Left colon (tissue), 2 donors: ENCODE results near the gene ICAM1. TPM values are rescaled to one million over a fixed set of nuclear protein-coding genes. Genes with fewer than 3 reads are reported as not detected.

Experiments used
- ATAC-seq: fragments of 200-7000 bp; cut with Tn5 transposase; one replicate; pipeline ENCODE4 v1.9.1; 2020; ENCODE audit warnings: mild to moderate bottlenecking, moderate library complexity
- DNase-seq, 2 donors: peaks; one replicate each; pipeline ENCODE4 v3.0.0-alpha.2; 2020
- intact Hi-C, 2 donors: fragments of 100-400 bp; cut with DNase I in 1 of 2; cut with micrococcal nuclease in 1 of 2; formaldehyde crosslinking; loops; one replicate each; pipeline versions ENCODE4 v1.11.2 to v1.14.0; 2022; cut with DNase I, micrococcal nuclease
- total RNA-seq, 2 donors: library from RNA; stranded (reverse); fragmentation: NEBNext Ultra II Directional; extraction: Animal tissue kit (Norgen Biotek cat#: 25700); gene quantifications; one replicate each; pipeline ENCODE4 v1.2.1, GENCODE V29; 2021
- donor health status: DM: no; HTN: no; CAD: no.
- donor health status: DM: yes; HTN: yes; CAD: no.

ICAM1 gene
- total RNA-seq, 2 donors from 2014 or later: 7.7 to 8.7 TPM

DNA sequence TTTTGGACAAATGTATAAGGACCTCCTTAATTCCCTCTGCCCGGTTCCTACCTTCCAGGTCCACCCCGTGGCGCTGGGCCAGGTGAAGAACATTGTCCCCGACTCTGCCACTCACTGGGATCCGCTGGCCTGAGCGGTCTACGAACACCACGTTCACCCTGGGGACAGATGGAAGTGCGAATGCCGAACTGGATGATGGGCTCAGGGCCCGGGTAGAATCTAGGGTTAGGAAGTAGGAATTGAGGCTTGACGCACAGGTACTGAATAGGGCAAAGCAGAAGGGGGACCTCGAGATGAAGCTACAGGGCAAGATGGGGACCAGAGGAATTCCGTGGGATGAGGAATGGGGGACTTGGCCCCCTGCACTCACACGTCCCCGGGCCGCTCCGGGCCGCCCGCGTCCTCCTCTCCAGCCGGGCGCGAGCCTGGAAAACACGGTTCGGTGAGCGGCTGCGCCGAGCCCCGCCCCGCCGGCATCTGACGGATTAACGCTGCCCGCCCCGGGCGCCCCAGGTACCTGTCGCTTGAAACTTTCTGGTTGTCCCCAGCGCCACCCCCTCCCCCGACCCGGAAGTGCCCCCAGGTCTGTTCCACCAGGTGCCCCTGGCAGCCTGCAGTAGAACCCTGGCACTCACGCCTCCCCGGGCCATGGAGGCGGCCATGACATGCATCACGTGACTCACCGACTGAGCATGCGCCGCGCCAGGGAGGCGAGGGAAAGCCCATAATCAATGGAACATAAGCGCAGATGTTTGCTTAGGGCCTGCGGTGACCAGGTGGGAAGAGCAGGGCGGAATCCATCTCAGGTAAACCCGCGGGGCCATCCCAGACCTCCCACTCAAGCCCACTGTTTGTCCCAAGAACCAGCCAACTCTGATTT is 44.7 kb downstream of the ICAM1 start, which contains the start of gene FDX2:
Gene FDX2, minus strand, starts transcription at position 681 of the 880 bp plus-strand sequence. Its CDS starts 19 bp downstream, at position 662.
- DNase-seq: peak; percentile 86 to 94
- peak; percentile 91 for ATAC-seq
- intact Hi-C loops: no loop called here

DNA sequence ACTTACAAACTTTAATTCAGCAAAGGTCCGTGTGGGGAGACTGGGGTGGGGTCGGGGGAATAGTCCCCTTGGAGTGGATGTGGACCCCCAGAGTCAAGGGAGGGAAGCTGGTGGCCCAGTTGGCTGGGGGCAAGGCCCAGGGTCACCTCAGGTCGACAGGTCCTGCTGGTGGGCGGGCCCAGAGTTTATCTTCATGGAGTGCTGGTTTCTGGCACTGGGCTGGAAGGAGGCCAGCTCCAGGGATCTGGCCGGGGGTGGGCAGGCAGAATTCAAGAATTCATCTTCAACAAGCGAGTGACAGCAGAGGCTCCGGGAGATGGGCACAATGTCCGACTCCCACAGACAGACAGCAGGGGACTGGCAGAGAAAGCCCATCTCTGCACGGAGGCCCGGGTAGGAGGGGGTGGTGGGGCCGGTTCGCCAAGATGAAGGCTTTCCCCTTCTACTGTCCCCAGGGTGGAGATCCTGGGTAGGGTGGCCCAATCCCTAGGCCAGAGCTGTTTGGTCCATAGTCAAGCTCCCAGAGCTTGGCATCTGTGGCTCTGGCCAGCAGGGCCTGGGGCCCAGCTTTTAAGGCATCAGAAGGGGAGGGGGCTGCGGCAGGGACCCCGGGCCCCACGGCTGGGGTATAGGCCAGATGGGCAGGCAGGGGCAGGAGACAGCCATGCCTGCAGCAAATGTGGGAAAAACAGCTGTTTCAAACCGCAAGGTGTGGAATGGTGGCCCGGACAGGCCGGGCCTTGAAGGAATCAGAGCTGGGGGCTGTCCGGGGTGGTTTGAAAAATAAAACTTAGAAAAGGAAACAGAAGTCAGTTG is 45.5 kb downstream of the ICAM1 start:
- DNase-seq (no peak), ATAC-seq (peak; percentile 12)

GRCh38 chr19:10317045-10317856 is 46.3 kb downstream of the ICAM1 start:
- intact Hi-C loops: no loop called here
- DNase-seq: no peak

More for the DNA sequence above, 45.5 kb downstream of the ICAM1 start:
- intact Hi-C loops: no loop called here

GRCh38 chr19:10317857-10318462 is 47.0 kb downstream of the ICAM1 start:
- intact Hi-C loops: no loop called here
- DNase-seq: no peak

More at GRCh38 chr19:10317045-10317856, 46.3 kb downstream of the ICAM1 start:
- no peak for ATAC-seq

DNA sequence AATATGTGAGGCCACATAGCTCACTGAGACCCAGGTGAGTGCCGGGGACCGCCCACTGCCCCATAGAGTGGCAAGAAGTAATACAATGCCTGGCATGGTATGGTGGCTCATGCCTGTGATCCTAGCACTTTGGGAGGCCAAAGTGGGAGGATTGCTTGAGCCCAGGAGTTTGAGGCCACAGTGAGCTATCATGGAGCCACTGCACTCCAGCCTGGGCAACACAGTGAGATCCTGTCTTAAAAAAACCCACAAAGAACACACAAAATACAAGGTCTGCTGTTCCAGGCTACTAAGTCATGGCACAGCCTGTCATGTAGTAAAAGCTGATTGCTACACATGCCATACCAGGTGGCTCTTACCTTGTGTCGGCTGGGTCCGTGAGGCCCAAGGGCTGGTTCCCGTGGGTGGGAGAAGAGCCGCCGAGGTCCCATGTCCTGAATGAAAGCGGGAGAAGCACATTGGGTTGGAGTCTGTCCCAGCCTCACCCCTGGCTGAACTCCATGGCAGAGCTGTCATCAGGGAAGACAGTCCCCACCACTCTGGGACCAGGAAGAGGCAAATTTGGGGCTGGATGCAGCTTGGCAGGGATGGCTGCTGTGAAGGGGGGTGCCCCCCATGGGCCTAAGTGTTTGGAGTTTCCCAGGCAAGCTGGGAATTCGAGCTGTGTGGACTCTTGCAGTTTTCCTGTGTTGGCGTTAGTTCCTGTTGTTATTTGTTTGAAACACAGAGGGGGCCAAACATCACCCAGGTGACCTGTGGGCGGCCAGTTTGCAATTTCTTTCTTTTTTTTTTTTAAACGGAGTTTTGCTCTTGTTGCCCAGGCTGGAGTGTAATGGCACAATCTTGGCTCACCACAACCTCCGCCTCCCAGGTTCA is 48.1 kb downstream of the ICAM1 start:
- ATAC-seq: no peak
- intact Hi-C loops: no loop called here
- no peak for DNase-seq

More at GRCh38 chr19:10317857-10318462, 47.0 kb downstream of the ICAM1 start:
- no peak for ATAC-seq

- DNase-seq (no peak), ATAC-seq (no peak)
- intact Hi-C loops: no loop called here
These were observed 49.9 kb downstream of the ICAM1 start for GRCh38 chr19:10320602-10321416.

GRCh38 chr19:10321417-10321797 is 50.5 kb downstream of the ICAM1 start:
- ATAC-seq: peak; percentile 89
- intact Hi-C loops: no loop called here
- DNase-seq: peak; percentile 87 to 90

DNA sequence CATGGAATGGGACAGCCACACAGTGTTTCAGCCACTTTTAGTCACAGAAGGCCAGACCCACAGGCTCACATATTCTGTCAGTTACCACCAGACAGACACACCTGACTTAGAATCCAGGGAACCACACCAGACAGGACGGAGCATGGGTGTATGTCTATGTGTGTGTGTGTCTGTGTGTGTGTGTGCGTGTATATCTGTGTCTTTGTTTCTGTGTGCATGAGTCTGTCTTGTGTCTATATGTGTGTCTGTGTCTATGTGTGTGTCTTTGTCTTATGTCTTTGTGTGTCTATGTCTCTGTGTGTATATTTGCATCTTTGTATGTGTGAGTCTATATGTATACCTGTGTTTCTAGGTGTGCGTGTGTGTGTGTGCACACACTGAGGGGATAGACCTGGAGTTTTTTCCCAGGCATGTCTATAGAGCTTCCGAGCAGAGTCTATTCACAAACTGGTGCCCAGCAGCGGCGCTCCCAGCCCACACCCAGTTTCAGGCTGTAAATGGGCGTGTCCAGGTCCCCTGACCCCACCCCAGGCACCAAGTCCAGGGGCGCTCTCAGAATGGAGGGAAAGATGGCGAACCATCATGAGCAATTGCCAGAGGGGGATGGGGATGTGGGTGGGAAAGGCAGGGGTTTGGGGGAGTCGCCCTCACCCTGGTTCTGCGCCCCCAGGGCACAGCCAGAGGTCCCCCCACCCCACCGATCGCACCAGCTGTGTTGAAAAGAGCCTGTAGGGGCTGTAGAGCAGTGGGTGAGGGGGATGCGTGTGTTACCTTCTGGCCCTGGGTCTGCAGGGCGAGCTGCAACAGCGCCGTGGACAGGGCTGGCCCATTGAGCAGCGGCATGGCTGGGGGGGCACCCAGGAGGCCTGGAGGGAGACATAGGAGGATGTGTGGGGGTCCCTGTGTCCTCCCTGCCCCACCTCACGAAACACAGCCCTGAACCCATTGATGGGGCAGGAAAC is 51.2 kb downstream of the ICAM1 start:
- intact Hi-C loops: no loop called here
- ATAC-seq (peak; percentile 88), DNase-seq (peak; percentile 89 to 90)

DNA sequence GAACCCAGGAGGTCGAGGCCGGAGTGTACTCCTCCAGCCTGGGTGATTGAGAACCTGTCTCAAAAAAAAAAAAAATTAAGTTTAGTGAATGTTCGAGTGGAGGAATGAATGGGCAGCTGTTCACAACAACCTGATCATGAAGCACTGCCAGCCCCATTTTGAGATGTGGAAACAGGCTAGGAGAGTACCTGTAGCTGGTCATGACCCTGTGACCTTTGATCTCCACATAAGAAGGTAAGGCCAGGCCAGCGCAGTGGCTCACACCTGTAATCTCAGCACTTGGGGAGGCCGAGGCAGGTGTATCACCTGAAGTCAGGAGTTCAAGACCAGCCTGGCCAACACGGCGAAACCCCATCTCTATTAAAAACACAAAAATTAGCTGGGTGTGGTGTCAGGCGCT is 54.8 kb downstream of the ICAM1 start:
- intact Hi-C loops: no loop called here
- no peak for DNase-seq
- ATAC-seq: no peak

- no peak for ATAC-seq
- DNase-seq: no peak
- intact Hi-C loops: no loop called here
These were observed 56.9 kb downstream of the ICAM1 start for GRCh38 chr19:10327793-10328192.

- no peak for ATAC-seq
- DNase-seq: no peak
- intact Hi-C loops: no loop called here
These were observed 57.9 kb downstream of the ICAM1 start for GRCh38 chr19:10328558-10329429.

- DNase-seq (no peak), ATAC-seq (no peak)
- intact Hi-C loops: no loop called here
These were observed 58.6 kb downstream of the ICAM1 start for GRCh38 chr19:10329555-10329954.

DNA sequence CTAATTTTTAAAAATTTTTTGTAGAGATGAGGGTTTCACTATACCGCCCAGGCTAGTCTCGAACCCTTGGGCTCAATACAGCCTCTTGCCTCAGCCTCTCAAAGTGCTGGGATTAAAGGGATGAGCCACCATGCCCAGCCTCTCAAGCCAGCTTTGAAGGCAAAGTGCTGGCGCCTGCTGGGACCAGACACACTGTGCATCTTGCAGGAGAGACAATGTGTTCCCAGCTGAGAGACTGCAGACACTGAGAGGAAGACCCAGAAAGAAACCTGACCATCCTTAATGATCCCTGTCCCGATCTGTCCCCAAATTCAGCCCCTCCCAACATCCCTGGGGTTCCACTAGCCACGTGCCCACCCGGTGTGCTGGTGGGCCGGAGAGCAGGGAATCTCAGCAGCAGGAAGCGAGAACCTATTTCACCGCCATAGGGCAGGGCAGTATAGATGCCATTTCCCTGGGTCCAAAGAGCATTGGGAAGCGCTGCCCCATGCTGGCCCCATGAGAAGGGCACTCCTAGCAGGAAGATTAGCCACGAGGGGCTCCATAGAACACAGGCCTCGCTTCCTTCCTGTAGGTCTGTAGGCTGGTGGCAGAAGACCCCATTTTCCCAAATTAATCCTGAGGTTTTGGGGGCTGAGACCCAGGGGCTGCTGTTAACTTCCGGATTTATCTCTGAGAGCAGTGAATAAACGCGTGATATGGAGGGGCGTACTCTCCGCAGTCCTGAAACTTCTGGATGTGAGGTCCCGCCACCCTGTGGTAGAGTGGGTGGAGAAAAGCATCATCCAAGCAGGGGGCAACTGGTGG is 61.4 kb downstream of the ICAM1 start:
- intact Hi-C loops: no loop called here
- peak; percentile 60 for ATAC-seq
- peak; percentile 58 to 62 for DNase-seq
